ENCODE results near the gene HDAC3.

HDAC3 gene

DNA sequence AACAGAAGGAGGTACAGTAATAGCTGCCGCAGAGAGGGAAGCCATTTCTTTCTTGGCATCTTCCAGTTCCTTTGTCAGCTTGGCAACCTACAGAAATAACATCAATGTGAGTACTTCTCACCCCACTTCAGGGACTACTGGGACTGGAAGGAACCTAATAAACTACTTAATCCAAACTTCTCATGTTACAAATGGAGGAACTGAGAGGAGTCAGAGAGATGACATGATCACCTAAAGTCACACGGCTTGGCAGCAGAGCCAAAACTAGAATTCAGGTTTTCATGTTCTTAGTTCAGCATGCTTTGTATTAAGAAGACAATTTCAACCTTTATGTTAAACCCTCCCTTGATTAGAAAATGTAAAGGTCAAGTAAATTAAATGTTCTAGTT is 62.5 kb downstream of the HDAC3 start:
- DNase-seq (ENCODE audit: extremely low read depth, low read depth): no peak

DNA sequence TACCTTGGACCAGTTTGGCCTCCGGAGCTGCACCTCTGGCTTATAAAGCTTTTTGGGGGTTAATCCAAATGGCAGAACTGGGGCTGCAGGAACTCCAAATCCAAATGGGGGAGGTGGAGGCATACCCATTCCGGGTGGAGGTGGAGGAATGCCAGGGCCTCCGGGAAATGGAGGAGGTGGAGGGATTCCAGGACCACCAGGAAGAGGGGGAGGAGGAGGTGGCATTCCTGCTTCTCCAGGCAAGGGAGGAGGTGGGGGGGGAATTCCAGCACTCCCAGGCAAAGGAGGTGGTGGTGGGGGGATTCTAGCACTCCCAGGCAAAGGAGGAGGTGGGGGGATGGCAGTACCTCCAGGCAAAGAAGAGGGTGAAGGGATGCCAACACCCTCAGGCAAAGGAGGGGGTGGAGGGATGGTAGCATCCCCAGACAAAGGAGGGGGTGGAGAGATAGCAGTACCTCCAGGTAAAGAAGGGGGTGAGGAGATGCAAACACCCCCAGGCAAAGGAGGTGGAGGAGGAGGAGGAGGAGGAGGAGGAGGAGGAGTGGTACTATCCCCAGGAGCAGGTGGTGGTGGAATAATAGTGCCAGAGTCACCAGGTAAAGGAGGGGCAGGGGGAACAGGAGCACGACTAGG is 63.0 kb downstream of the HDAC3 start:
- TF ChIP-seq, protein P1, sequence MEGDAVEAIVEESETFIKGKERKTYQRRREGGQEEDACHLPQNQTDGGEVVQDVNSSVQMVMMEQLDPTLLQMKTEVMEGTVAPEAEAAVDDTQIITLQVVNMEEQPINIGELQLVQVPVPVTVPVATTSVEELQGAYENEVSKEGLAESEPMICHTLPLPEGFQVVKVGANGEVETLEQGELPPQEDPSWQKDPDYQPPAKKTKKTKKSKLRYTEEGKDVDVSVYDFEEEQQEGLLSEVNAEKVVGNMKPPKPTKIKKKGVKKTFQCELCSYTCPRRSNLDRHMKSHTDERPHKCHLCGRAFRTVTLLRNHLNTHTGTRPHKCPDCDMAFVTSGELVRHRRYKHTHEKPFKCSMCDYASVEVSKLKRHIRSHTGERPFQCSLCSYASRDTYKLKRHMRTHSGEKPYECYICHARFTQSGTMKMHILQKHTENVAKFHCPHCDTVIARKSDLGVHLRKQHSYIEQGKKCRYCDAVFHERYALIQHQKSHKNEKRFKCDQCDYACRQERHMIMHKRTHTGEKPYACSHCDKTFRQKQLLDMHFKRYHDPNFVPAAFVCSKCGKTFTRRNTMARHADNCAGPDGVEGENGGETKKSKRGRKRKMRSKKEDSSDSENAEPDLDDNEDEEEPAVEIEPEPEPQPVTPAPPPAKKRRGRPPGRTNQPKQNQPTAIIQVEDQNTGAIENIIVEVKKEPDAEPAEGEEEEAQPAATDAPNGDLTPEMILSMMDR (IDR thresholded peaks at IDR 0.05; ENCODE audit: low read depth, low read length): no peak
- DNase-seq (ENCODE audit: extremely low read depth, low read depth): no peak

More for the DNA sequence above, 62.5 kb downstream of the HDAC3 start:
- TF ChIP-seq, protein P1 (IDR thresholded peaks at IDR 0.05; ENCODE audit: low read depth, low read length): no peak
